GM21423 (cell line): ENCODE data around the gene TYMP.

ENCODE experiments used
- ATAC-seq: cut with Tn5 transposase; IDR thresholded peaks from one replicate; pipeline ENCODE4 v1.9.1; 2021; ENCODE audit warnings: mild to moderate bottlenecking, moderate library complexity; ENCODE audit not compliant: unreplicated experiment

Gene TYMP

GRCh38 chr22:50506611-50507420, 23.0 kb downstream of the TYMP start:
- ATAC-seq = no peak

GRCh38 chr22:50505776-50506610, 23.8 kb downstream of the TYMP start:
- no peak for ATAC-seq

- ATAC-seq = no peak
These were observed 24.5 kb downstream of the TYMP start for GRCh38 chr22:50505276-50505775.

GRCh38 chr22:50504369-50505211, 25.2 kb downstream of the TYMP start:
- no peak for ATAC-seq

- ATAC-seq = no peak
These were observed 26.2 kb downstream of the TYMP start for GRCh38 chr22:50503475-50504145.

- ATAC-seq = no peak
These were observed 27.0 kb downstream of the TYMP start for GRCh38 chr22:50502628-50503474.

- no peak for ATAC-seq
These were observed 27.7 kb downstream of the TYMP start for GRCh38 chr22:50502096-50502495.

- no peak for ATAC-seq
These were observed 29.4 kb downstream of the TYMP start for GRCh38 chr22:50500452-50500851.

- ATAC-seq = no peak
These were observed 31.4 kb downstream of the TYMP start for GRCh38 chr22:50498322-50498890.

- ATAC-seq = no peak
These were observed 32.7 kb downstream of the TYMP start for GRCh38 chr22:50497093-50497492.

GRCh38 chr22:50490531-50491308, 39.1 kb downstream of the TYMP start:
- no peak for ATAC-seq

- ATAC-seq = no peak
These were observed 40.2 kb downstream of the TYMP start for GRCh38 chr22:50489363-50490243.

GRCh38 chr22:50488886-50489285, 40.9 kb downstream of the TYMP start:
- no peak for ATAC-seq

GRCh38 chr22:50488006-50488677, 41.7 kb downstream of the TYMP start:
- ATAC-seq = no peak

GRCh38 chr22:50487290-50488005, 42.4 kb downstream of the TYMP start:
- no peak for ATAC-seq
